GM12878 (cell line): ENCODE measurements around the gene PURA. TPM values are rescaled to one million over a fixed set of nuclear protein-coding genes. Genes with fewer than 3 reads are reported as not detected.

Experiments
- ATAC-seq: fragments of 200-7000 bp; cut with Tn5 transposase; 3 replicates; pipeline ENCODE4 v1.9.1; 2020; ENCODE audit warnings: mild to moderate bottlenecking, moderate library complexity
- Bru-seq: library from RNA; stranded (reverse); fragments of 400-500 nt; gene quantifications from one replicate; lab custom pipeline; 2021; lab: Mats Ljungman, UMichigan
- BruChase-seq, 2 experiments: library from RNA; stranded (reverse); fragments of 400-500 nt; gene quantifications; one replicate each; lab custom pipeline; 2021; lab: Mats Ljungman, UMichigan
- BruUV-seq: library from RNA; stranded (reverse); fragments of 400-500 nt; replicated peaks from 2 replicates; lab custom pipeline; 2021; lab: Mats Ljungman, UMichigan
- CTCF ChIA-PET: fragments of 300-600 bp; sonication (Branson Sonifier 250); formaldehyde crosslinking; extraction: SDS; loops from one replicate; lab custom pipeline; 2021; ENCODE audit warnings: inconsistent platforms; lab: Yijun Ruan, JAX
- POLR2A ChIA-PET: fragments of 350-600 bp; formaldehyde crosslinking; extraction: SDS; loops from one replicate; lab custom pipeline; 2021; ENCODE audit warnings: inconsistent platforms; lab: Charles Lee
- RAD21 ChIA-PET: fragments of 300-600 bp; sonication (Branson Sonifier 250); formaldehyde crosslinking; loops from one replicate; lab custom pipeline; 2023; ENCODE audit warnings: antibody characterized with exemption; ENCODE audit not compliant: unreplicated experiment; lab: Charles Lee
- SMC1A ChIA-PET: fragments of 300-600 bp; sonication (Branson Sonifier 250); formaldehyde crosslinking; loops from one replicate; lab custom pipeline; 2023; ENCODE audit not compliant: unreplicated experiment, uncharacterized antibody; lab: Charles Lee
- DNase-seq: peaks from one replicate; pipeline ENCODE4 v3.0.0-alpha.2; 2011; ENCODE audit warnings: low read depth, low spot score
- FAIRE-seq: peaks from 3 replicates; lab custom pipeline; 2011; peaks lifted over from hg19 to GRCh38; lab: Jason Lieb, UNC
- H2AFZ ChIP-seq: 2 replicates; pipeline ENCODE4 v1.6.0; 2011; ENCODE audit warnings: low read depth, low read length, control low read depth; ENCODE audit not compliant: control insufficient read depth
- H3K27ac ChIP-seq: 2 replicates; pipeline ENCODE4 v1.5.1; 2011; ENCODE audit warnings: control low read depth; ENCODE audit not compliant: control insufficient read depth, insufficient read depth
- H3K27me3 ChIP-seq, 2 experiments: replicated peaks in 1 of 2; 2 replicates each; pipeline versions ENCODE4 v1.6.0 to v1.6.1; 2011; ENCODE audit warnings: low read length in 1 of 2; ENCODE audit not compliant: control insufficient read depth in 2 of 2, insufficient read depth in 2 of 2
- H3K36me3 ChIP-seq, 2 experiments: 2 replicates each; pipeline ENCODE4 v1.5.1; 2011; ENCODE audit warnings: low read length in 1 of 2; ENCODE audit not compliant: control insufficient read depth in 2 of 2, insufficient read depth in 2 of 2
- H3K4me1 ChIP-seq: 2 replicates; pipeline ENCODE4 v1.6.1; 2011; ENCODE audit warnings: mild to moderate bottlenecking, low read length, moderate library complexity, mixed read lengths; ENCODE audit not compliant: control insufficient read depth, insufficient read depth
- H3K4me2 ChIP-seq: 2 replicates; pipeline ENCODE4 v1.6.0; 2011; ENCODE audit warnings: control low read depth; ENCODE audit not compliant: control insufficient read depth, insufficient read depth
- H3K4me3 ChIP-seq: fragments of 200-600 bp; sonication (generic); 2 replicates; pipeline ENCODE4 v1.5.1; 2016
- H3K79me2 ChIP-seq: 2 replicates; pipeline ENCODE4 v1.6.0; 2011; ENCODE audit warnings: low read length; ENCODE audit not compliant: control insufficient read depth, insufficient read depth
- H3K9ac ChIP-seq: 2 replicates; pipeline ENCODE4 v1.8.0; 2011; ENCODE audit warnings: low read length, control low read depth, mixed read lengths; ENCODE audit not compliant: control insufficient read depth, insufficient read depth
- H3K9me3 ChIP-seq: replicated peaks from 3 replicates; pipeline ENCODE4 v1.5.1; 2011; ENCODE audit warnings: mild to moderate bottlenecking, low read length; ENCODE audit not compliant: control insufficient read depth, insufficient read depth
- H4K20me1 ChIP-seq: 2 replicates; pipeline ENCODE4 v1.6.0; 2011; ENCODE audit not compliant: control insufficient read depth, insufficient read depth
- BRCA1 ChIP-seq: IDR thresholded peaks from 2 replicates; pipeline ENCODE4 v1.6.1; 2011; ENCODE audit warnings: low read depth, low read length, improper control_type of control experiment
- PBX3 ChIP-seq: IDR thresholded peaks from 2 replicates; pipeline ENCODE4 v1.6.1; 2011; ENCODE audit warnings: mild to moderate bottlenecking, low read depth, low read length, moderate library complexity; ENCODE audit not compliant: insufficient replicate concordance
- POLR2A ChIP-seq: IDR thresholded peaks from 2 replicates; pipeline ENCODE4 v1.6.1; 2011; ENCODE audit warnings: low read depth, mild to moderate bottlenecking, low read length
- PRDM15 ChIP-seq: fragments of 450-650 bp; formaldehyde crosslinking; IDR thresholded peaks from 2 replicates; pipeline ENCODE4 v1.4.0; 2020; ENCODE audit warnings: mild to moderate bottlenecking, moderate library complexity
- REST ChIP-seq: IDR thresholded peaks from 2 replicates; pipeline ENCODE4 v1.6.1; 2012; ENCODE audit warnings: mild to moderate bottlenecking, low read depth, low read length
- SMAD1 ChIP-seq: fragments of 450-650 bp; IDR thresholded peaks from 2 replicates; pipeline ENCODE4 v1.6.1; 2018; ENCODE audit warnings: mild to moderate bottlenecking, low read depth; ENCODE audit not compliant: partially characterized antibody
- YY1 ChIP-seq: IDR thresholded peaks from 2 replicates; pipeline ENCODE4 v1.6.1; 2011; ENCODE audit warnings: low read depth, mild to moderate bottlenecking, low read length
- ZNF207 ChIP-seq: fragments of 450-650 bp; IDR thresholded peaks from 2 replicates; pipeline ENCODE4 v1.6.1; 2014; ENCODE audit warnings: antibody characterized with exemption, mild to moderate bottlenecking, borderline replicate concordance
- ZNF622 ChIP-seq: fragments of 450-650 bp; IDR thresholded peaks from 2 replicates; pipeline ENCODE4 v1.6.1; 2017; ENCODE audit warnings: mild to moderate bottlenecking, inconsistent platforms
- WGBS: methylation state at CpG from one replicate; pipeline ENCODE4 v1.1.6; 2016; ENCODE audit warnings: low lambda C conversion rate; ENCODE audit not compliant: insufficient replicate concordance, insufficient coverage; ENCODE audit errors: missing lambda C conversion rate; 5-methylcytosine and 5-hydroxymethylcytosine counted together
- in situ Hi-C: fragments of 300-500 bp; cut with MboI; formaldehyde crosslinking; loops from 9 replicates; pipeline ENCODE4 v1.14.3; 2018; ENCODE audit warnings: mixed read lengths
- intact Hi-C: fragments of 100-400 bp; cut with micrococcal nuclease; formaldehyde crosslinking; loops from one replicate; pipeline ENCODE4 v1.14.2; 2022; ENCODE audit not compliant: unreplicated experiment
- long read RNA-seq, 2 experiments: library from polyadenylated mRNA; unstranded; transcript quantifications; one replicate each; pipeline ENCODE4 v2.0.0, GENCODE V29; 2019 to 2020
- polyA minus RNA-seq, 3 experiments: library from RNA; depleted of rRNA, polyadenylated mRNA; stranded (reverse); fragments of >200 nt; gene quantifications; 2 replicates each; pipeline ENCODE4 v1.2.3, GENCODE V29; 2011
- polyA plus RNA-seq, 11 experiments: library from polyadenylated mRNA; depleted of rRNA in 4 of 11; unstranded in 6 of 11; stranded (reverse) in 5 of 11; fragments of >200 nt; fragmentation: Nextera tagmentation in 4 of 11; fragmentation: Illumina TruSeq in 1 of 11; extraction: Ambion mirVana in 4 of 11; extraction: Trizol in 1 of 11; gene quantifications; 1 replicate in 1 of 11; 2 replicates in 10 of 11; pipeline versions ENCODE4 v1.2.1 to v1.2.3, GENCODE V29; 2011 to 2016; ENCODE audit warnings: inconsistent platforms in 2 of 11, missing spikeins in 2 of 11, low read depth in 1 of 11
- total RNA-seq, 4 experiments: library from RNA; depleted of rRNA in 3 of 4; stranded (reverse); fragments of >200 nt in 3 of 4; fragmentation: Illumina TruSeq in 1 of 4; extraction: Trizol in 1 of 4; gene quantifications; 2 replicates each; pipeline versions ENCODE4 v1.2.1 to v1.2.3, GENCODE V29; 2013 to 2021

PURA gene
- total RNA-seq (2013; cell fraction: nucleolus; rRNA removed) = 17.7 and 18.3 TPM in 2 replicates
- total RNA-seq (2014; rRNA removed) (11.7 and 11.9 TPM in 2 replicates), total RNA-seq (2014; rRNA removed; fragmentation: Illumina TruSeq; extraction: Trizol) (6.3 and 6.9 TPM in 2 replicates), total RNA-seq (2021) (11.8 TPM in 2 replicates), polyA plus RNA-seq (2011; rRNA removed) (4.9 and 6.8 TPM in 2 replicates), polyA plus RNA-seq (2014; fragmentation: Illumina TruSeq; extraction: Trizol) (6.7 and 7.8 TPM in 2 replicates), polyA plus RNA-seq (2014; fragmentation: Nextera tagmentation; extraction: Ambion mirVana) (1 to 10 TPM; 3.7 to 4.1 TPM), polyA plus RNA-seq (2014; rRNA removed) (5.9 and 7.5 TPM in 2 replicates), polyA plus RNA-seq (2016; fragmentation: Nextera tagmentation; extraction: Ambion mirVana) (1 to 10 TPM; 3.3 to 5.6 TPM), polyA minus RNA-seq (2011; rRNA and poly(A)+ RNA removed) (4.6 and 4.9 TPM in 2 replicates), Bru-seq, nascent RNA (percentile 82 among the genes with signal in this experiment), BruChase-seq, experiment 1, labeled RNA remaining after a 6-hour chase (percentile 91 among the genes with signal in this experiment), BruChase-seq, experiment 2, labeled RNA remaining after a 2-hour chase (percentile 95 among the genes with signal in this experiment)
- 0.76 TPM for polyA plus RNA-seq (2011; ENCODE audit: low read depth)
- 2.0 and 2.1 TPM in 2 replicates for polyA plus RNA-seq (2011; cell fraction: cytosol; rRNA removed)
- polyA plus RNA-seq (2011; cell fraction: nucleus; rRNA removed) = 4.1 and 5.4 TPM in 2 replicates
- polyA plus RNA-seq (2012) = 2.4 and 4.8 TPM in 2 replicates
- 3.6 and 4.1 TPM in 2 replicates for polyA minus RNA-seq (2011; cell fraction: cytosol; rRNA and poly(A)+ RNA removed)
- 7.7 and 13.3 TPM in 2 replicates for polyA minus RNA-seq (2011; cell fraction: nucleus; rRNA and poly(A)+ RNA removed)
- long read RNA-seq, experiment 1, full-length matches to known transcripts = 3 of 3 reads
- long read RNA-seq, experiment 1, partial matches to known transcripts = 0 of 3 reads
- long read RNA-seq, experiment 1, other reads (novel, unspliced or antisense) = 0 of 3 reads
- long read RNA-seq, experiment 2, full-length matches to known transcripts = 6 of 9 reads
- long read RNA-seq, experiment 2, partial matches to known transcripts = 0 of 9 reads
- long read RNA-seq, experiment 2, other reads (novel, unspliced or antisense) = 3 of 9 reads

GRCh38 chr5:140113699-140114263 lies at the start of gene PURA:
TSS of gene PURA (plus strand) at chr5:140114109. CDS start at chr5:140114182, 73 bp downstream.
- POLR2A ChIA-PET = interaction anchor here (0.7 to 2.6 kb wide), 4 partner anchors 8 to 76 kb away, joined by 3 to 5 read pairs (median 4); no protein-coding TSS in a partner anchor
- peak; percentile 95 for TF ChIP-seq BRCA1
- peak; percentile 86 for TF ChIP-seq POLR2A
- TF ChIP-seq REST = no peak
- peak; percentile 92 for TF ChIP-seq YY1
- no peak for TF ChIP-seq PRDM15
- no peak for TF ChIP-seq PBX3
- TF ChIP-seq ZNF622 = no peak
- no peak for TF ChIP-seq ZNF207
- no peak for TF ChIP-seq SMAD1

More at GRCh38 chr5:140113699-140114263, at the start of gene PURA:
- peak within 1 kb of the TSS; percentile 79 for H2AFZ ChIP-seq
- peak within 1 kb of the TSS; percentile 83 for H3K27ac ChIP-seq
- ChIA-PET CTCF (interaction anchor here (1.8 to 3.0 kb wide), 5 partner anchors 10 to 41 kb away, joined by 9 to 14 read pairs (median 10); no protein-coding TSS in a partner anchor), RAD21 (interaction anchor here (0.8 to 2.3 kb wide), 7 partner anchors 8 to 73 kb away, joined by 3 to 12 read pairs (median 6); no protein-coding TSS in a partner anchor), SMC1A (interaction anchor here (0.8 to 4.5 kb wide), 6 partner anchors 8 to 74 kb away, joined by 3 to 25 read pairs (median 6); no protein-coding TSS in a partner anchor)
- H3K27me3 ChIP-seq = no peaks in the 10 kb centered on the region
- DNase-seq (peak; percentile 82), ATAC-seq (peak; percentile 85), FAIRE-seq (no peak)
- WGBS = 2% methylated on average over 42 of the region's 60 CpGs
- H3K9ac ChIP-seq = peak within 1 kb of the TSS; percentile 84
- H3K4me1 ChIP-seq = peaks cover 19% of the 10 kb centered on the region
- in situ Hi-C loops (no loop called here), intact Hi-C loops (no loop called here)
- H4K20me1 ChIP-seq = no peaks in the 10 kb centered on the region
- peak within 1 kb of the TSS; percentile 100 for H3K4me2 ChIP-seq
- H3K36me3 ChIP-seq = no peaks in the 10 kb centered on the region
- no TSS peak for BruUV-seq
- H3K79me2 ChIP-seq = peaks cover 58% of the 10 kb centered on the region
- peak within 1 kb of the TSS; percentile 93 for H3K4me3 ChIP-seq
- no peaks in the 10 kb centered on the region for H3K9me3 ChIP-seq
